ENCODE results near the gene PICALM.

- no peak for TF ChIP-seq PHF5A (CRISPR knock-in tag; IDR thresholded peaks at IDR 0.05; ENCODE audit: low read depth, unreplicated experiment)
- TF ChIP-seq POLR2A (IDR thresholded peaks at IDR 0.05; ENCODE audit: insufficient read depth in 1 of 2, low read depth in 2 of 2, low read length in 2 of 2) = no peak
- no peak for TF ChIP-seq RBAK (CRISPR knock-in tag; IDR thresholded peaks at IDR 0.05)
- TF ChIP-seq ZFP62 (CRISPR knock-in tag; IDR thresholded peaks at IDR 0.05) = no peak
- TF ChIP-seq ZC3H13 (CRISPR knock-in tag; IDR thresholded peaks at IDR 0.05) = no peak
- TF ChIP-seq, protein P1, sequence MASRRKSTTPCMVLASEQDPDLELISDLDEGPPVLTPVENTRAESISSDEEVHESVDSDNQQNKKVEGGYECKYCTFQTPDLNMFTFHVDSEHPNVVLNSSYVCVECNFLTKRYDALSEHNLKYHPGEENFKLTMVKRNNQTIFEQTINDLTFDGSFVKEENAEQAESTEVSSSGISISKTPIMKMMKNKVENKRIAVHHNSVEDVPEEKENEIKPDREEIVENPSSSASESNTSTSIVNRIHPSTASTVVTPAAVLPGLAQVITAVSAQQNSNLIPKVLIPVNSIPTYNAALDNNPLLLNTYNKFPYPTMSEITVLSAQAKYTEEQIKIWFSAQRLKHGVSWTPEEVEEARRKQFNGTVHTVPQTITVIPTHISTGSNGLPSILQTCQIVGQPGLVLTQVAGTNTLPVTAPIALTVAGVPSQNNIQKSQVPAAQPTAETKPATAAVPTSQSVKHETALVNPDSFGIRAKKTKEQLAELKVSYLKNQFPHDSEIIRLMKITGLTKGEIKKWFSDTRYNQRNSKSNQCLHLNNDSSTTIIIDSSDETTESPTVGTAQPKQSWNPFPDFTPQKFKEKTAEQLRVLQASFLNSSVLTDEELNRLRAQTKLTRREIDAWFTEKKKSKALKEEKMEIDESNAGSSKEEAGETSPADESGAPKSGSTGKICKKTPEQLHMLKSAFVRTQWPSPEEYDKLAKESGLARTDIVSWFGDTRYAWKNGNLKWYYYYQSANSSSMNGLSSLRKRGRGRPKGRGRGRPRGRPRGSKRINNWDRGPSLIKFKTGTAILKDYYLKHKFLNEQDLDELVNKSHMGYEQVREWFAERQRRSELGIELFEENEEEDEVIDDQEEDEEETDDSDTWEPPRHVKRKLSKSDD (CRISPR knock-in tag; IDR thresholded peaks at IDR 0.05; ENCODE audit: low read depth) = no peak
- no peak for TF ChIP-seq ZNF224 (CRISPR knock-in tag; IDR thresholded peaks at IDR 0.05)
Observed at GRCh38 chr11:85914425-85914824, 154.5 kb downstream of the PICALM start.
